CD4-positive, alpha-beta T cell (primary cell): ENCODE results near the gene TMOD3. TPM values are rescaled to one million over a fixed set of nuclear protein-coding genes. Genes with fewer than 3 reads are reported as not detected.

Experiments
- ATAC-seq: fragments of 200-7000 bp; cut with Tn5 transposase; one replicate; pipeline ENCODE4 v1.10.0; 2022; ENCODE audit warnings: mild to moderate bottlenecking; ENCODE audit not compliant: poor library complexity
- CTCF ChIA-PET: fragments of 350-600 bp; sonication (Branson Sonifier 250); formaldehyde crosslinking; loops from one replicate; lab custom pipeline; 2021; ENCODE audit warnings: antibody characterized with exemption, inconsistent platforms; lab: Charles Lee
- POLR2A ChIA-PET: fragments of 350-600 bp; sonication (Branson Sonifier 250); formaldehyde crosslinking; loops from one replicate; lab custom pipeline; 2021; ENCODE audit warnings: antibody characterized with exemption, inconsistent platforms; lab: Charles Lee
- DNase-seq, 14 experiments: peaks; one replicate each; pipeline ENCODE4 v3.0.0-alpha.2; 2013 to 2020; ENCODE audit warnings: mixed read lengths in 2 of 14
- H3K27ac ChIP-seq, 2 donors: one replicate each; pipeline versions ENCODE4 v1.5.1 to v1.7.0; 2013; ENCODE audit warnings: low read length in 2 of 2, low read depth in 1 of 2, mild to moderate bottlenecking in 1 of 2
- H3K27me3 ChIP-seq, 2 experiments: 1 replicate in 1 of 2; 2 replicates in 1 of 2; pipeline versions ENCODE4 v1.6.1 to v1.7.0; 2013; ENCODE audit warnings: low read length in 2 of 2, control low read depth in 1 of 2, mild to moderate bottlenecking in 1 of 2, moderate library complexity in 1 of 2; ENCODE audit not compliant: insufficient read depth in 2 of 2, control insufficient read depth in 1 of 2
- H3K36me3 ChIP-seq: one replicate; pipeline ENCODE4 v1.6.1; 2013; ENCODE audit warnings: low read length, control low read depth; ENCODE audit not compliant: insufficient read depth
- H3K4me1 ChIP-seq: one replicate; pipeline ENCODE4 v1.6.1; 2013; ENCODE audit warnings: low read length, control low read depth; ENCODE audit not compliant: insufficient read depth
- H3K4me3 ChIP-seq: one replicate; pipeline ENCODE4 v1.5.1; 2013; ENCODE audit warnings: mild to moderate bottlenecking, low read length, moderate library complexity
- H3K9me3 ChIP-seq, 2 experiments: 1 replicate in 1 of 2; 2 replicates in 1 of 2; pipeline versions ENCODE4 v1.6.1 to v1.7.0; 2013; ENCODE audit warnings: low read length in 2 of 2, mild to moderate bottlenecking in 2 of 2, control low read depth in 1 of 2, moderate library complexity in 1 of 2; ENCODE audit not compliant: control insufficient read depth in 1 of 2, insufficient read depth in 1 of 2
- H3K27ac Mint-ChIP-seq: one replicate; pipeline ENCODE4 v1.8.0; 2020; ENCODE audit warnings: mixed read lengths
- H3K27me3 Mint-ChIP-seq: one replicate; pipeline ENCODE4 v1.8.0; 2021; ENCODE audit warnings: mixed read lengths
- H3K36me3 Mint-ChIP-seq: one replicate; pipeline ENCODE4 v1.8.0; 2021; ENCODE audit warnings: low read depth, mixed read lengths
- H3K4me1 Mint-ChIP-seq: one replicate; pipeline ENCODE4 v1.8.0; 2021; ENCODE audit warnings: low read depth, mixed read lengths
- H3K4me3 Mint-ChIP-seq: one replicate; pipeline ENCODE4 v1.8.0; 2020; ENCODE audit warnings: mild to moderate bottlenecking, mixed read lengths
- H3K9me3 Mint-ChIP-seq: one replicate; pipeline ENCODE4 v1.8.0; 2020; ENCODE audit warnings: mixed read lengths
- intact Hi-C, 2 experiments: fragments of 100-400 bp; cut with DNase I in 1 of 2; cut with micrococcal nuclease in 1 of 2; formaldehyde crosslinking; loops; one replicate each; pipeline versions ENCODE4 v1.15.1 to v1.9.0; 2023 to 2025; cut with DNase I, micrococcal nuclease
- total RNA-seq, 174 experiments: library from RNA in 2 of 174; stranded (reverse) in 2 of 174; gene quantifications; one replicate each; pipeline ENCODE4 v1.2.3 and lab custom pipeline; 2021 to 2026
- TF ChIP-seq, protein P1 (sequence below): fragments of 200-600 bp; IDR thresholded peaks from one replicate; pipeline ENCODE4 v1.8.0; 2022; ENCODE audit warnings: antibody characterized with exemption, mild to moderate bottlenecking

Gene TMOD3
- total RNA-seq, 2 experiments from 2014 or later = 37.6 to 39.0 TPM

DNA sequence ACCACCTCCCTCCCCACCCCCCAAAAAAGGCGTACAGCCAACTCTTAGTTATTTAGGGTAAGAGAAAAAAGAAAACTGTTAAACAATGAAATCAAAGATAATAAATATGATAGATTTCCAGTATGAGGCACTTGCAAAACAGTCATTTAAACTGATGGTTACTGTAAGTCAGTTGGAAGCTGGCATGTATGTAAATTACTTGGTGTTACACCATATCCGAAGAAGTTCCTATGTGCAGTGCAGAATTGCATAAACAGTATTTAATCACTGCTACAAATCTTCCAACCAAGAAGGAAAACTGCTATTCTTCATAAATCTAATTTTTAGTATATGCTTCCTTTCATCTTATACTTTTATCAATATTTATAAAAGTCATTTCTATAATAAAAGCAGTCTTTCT, 80.1 kb downstream of the TMOD3 start:
- Mint-ChIP-seq H3K27ac (no peak overlapping the region), H3K27me3 (no peaks in the 10 kb centered on the region), H3K4me1 (no peaks in the 10 kb centered on the region), H3K9me3 (no peaks in the 10 kb centered on the region), H3K4me3 (no peak overlapping the region), H3K36me3 (peaks cover 78% of the 10 kb centered on the region)
- Histone ChIP-seq H3K27ac (no peak overlapping the region), H3K36me3 (peaks cover 56% of the 10 kb centered on the region), H3K27me3 (no peaks in the 10 kb centered on the region), H3K9me3 (no peaks in the 10 kb centered on the region), H3K4me1 (no peaks in the 10 kb centered on the region), H3K4me3 (no peak overlapping the region)
- TF ChIP-seq, protein P1, sequence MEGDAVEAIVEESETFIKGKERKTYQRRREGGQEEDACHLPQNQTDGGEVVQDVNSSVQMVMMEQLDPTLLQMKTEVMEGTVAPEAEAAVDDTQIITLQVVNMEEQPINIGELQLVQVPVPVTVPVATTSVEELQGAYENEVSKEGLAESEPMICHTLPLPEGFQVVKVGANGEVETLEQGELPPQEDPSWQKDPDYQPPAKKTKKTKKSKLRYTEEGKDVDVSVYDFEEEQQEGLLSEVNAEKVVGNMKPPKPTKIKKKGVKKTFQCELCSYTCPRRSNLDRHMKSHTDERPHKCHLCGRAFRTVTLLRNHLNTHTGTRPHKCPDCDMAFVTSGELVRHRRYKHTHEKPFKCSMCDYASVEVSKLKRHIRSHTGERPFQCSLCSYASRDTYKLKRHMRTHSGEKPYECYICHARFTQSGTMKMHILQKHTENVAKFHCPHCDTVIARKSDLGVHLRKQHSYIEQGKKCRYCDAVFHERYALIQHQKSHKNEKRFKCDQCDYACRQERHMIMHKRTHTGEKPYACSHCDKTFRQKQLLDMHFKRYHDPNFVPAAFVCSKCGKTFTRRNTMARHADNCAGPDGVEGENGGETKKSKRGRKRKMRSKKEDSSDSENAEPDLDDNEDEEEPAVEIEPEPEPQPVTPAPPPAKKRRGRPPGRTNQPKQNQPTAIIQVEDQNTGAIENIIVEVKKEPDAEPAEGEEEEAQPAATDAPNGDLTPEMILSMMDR = no peak
- ChIA-PET POLR2A (no interaction called here), CTCF (no interaction called here)
- no peak for DNase-seq
- intact Hi-C loops = no loop called here
- no peak for ATAC-seq

DNA sequence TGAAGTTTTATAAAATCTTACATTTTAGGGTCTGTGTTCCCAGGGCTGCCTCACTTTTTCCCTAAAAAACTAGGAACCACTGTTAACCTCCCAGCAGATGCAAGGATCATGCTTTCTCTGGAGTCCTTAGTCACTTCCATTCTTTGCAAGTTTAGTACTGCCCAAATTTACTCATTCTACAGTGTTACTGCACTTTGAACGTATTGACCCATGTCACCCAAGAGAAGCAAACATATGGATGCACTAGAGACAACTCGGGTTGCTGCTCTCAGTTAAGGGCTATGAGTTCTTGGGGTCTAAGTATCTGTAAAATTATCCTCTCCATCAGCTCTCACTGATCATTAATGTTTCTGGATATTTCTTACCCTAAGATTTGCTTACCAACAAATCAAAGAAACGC, 83.1 kb downstream of the TMOD3 start:
- H3K27me3 ChIP-seq = no peaks in the 10 kb centered on the region
- TF ChIP-seq, protein P1 = no peak
- Mint-ChIP-seq H3K27ac (no peak overlapping the region), H3K4me3 (no peak overlapping the region), H3K9me3 (no peaks in the 10 kb centered on the region), H3K36me3 (peaks cover 71% of the 10 kb centered on the region), H3K4me1 (no peaks in the 10 kb centered on the region), H3K27me3 (no peaks in the 10 kb centered on the region)
- intact Hi-C loops = no loop called here
- H3K9me3 ChIP-seq = no peaks in the 10 kb centered on the region
- H3K4me1 ChIP-seq = no peaks in the 10 kb centered on the region
- H3K36me3 ChIP-seq = peaks cover 67% of the 10 kb centered on the region
- POLR2A ChIA-PET = no interaction called here
- ATAC-seq = no peak
- H3K27ac ChIP-seq = no peak overlapping the region
- CTCF ChIA-PET = no interaction called here
- H3K4me3 ChIP-seq = no peak overlapping the region
- DNase-seq = no peak

DNA sequence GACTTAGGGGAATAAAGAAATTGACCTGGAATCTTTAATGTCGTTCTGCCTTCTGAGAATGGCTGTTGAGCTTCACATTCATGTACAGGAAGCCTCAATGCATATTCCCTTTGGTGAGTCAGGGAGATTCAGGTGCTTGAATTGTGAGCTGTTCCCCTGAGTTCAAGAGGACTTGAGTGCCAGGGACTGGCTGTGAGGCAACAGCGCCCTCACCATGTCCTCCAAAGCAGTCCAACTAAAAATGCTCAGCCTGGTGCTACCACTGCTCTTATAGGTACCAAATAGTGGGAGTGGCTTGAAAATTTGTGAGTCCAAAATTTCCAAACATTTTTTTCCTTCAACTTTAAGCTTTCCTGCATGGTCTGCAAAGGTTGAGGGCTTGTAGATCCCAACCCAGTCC, 88.0 kb downstream of the TMOD3 start:
- intact Hi-C loops = no loop called here
- peaks cover 56% of the 10 kb centered on the region for H3K36me3 ChIP-seq
- H3K9me3 ChIP-seq = no peaks in the 10 kb centered on the region
- ChIA-PET POLR2A (interaction anchor here (0.6 kb wide), 1 partner anchor 165 kb away, joined by 3 read pairs; no protein-coding TSS in a partner anchor), CTCF (interaction anchor here (0.7 to 1.5 kb wide), 5 partner anchors 12 to 222 kb away, joined by 3 to 6 read pairs (median 4); no protein-coding TSS in a partner anchor)
- TF ChIP-seq, protein P1 = no peak
- no peaks in the 10 kb centered on the region for H3K27me3 ChIP-seq
- no peaks in the 10 kb centered on the region for H3K27me3 Mint-ChIP-seq
- no peak for ATAC-seq
- H3K4me3 Mint-ChIP-seq = no peak overlapping the region
- peak in 3 of 14 experiments; percentile 9 to 19 (median 13) for DNase-seq
- no peaks in the 10 kb centered on the region for H3K4me1 Mint-ChIP-seq
- H3K27ac Mint-ChIP-seq = no peak overlapping the region
- H3K4me3 ChIP-seq = no peak overlapping the region
- no peaks in the 10 kb centered on the region for H3K4me1 ChIP-seq
- peaks cover 60% of the 10 kb centered on the region for H3K36me3 Mint-ChIP-seq
- no peak overlapping the region for H3K27ac ChIP-seq
- H3K9me3 Mint-ChIP-seq = no peaks in the 10 kb centered on the region
